GM12878 (cell line): ENCODE data around the gene MSMB. TPM values are rescaled to one million over a fixed set of nuclear protein-coding genes. Genes with fewer than 3 reads are reported as not detected.

Experiments
- ATAC-seq: fragments of 200-7000 bp; cut with Tn5 transposase; 3 replicates; pipeline ENCODE4 v1.9.1; 2020; ENCODE audit warnings: mild to moderate bottlenecking, moderate library complexity
- BruUV-seq: library from RNA; stranded (reverse); fragments of 400-500 nt; replicated peaks from 2 replicates; lab custom pipeline; 2021; lab: Mats Ljungman, UMichigan
- CTCF ChIA-PET: fragments of 300-600 bp; sonication (Branson Sonifier 250); formaldehyde crosslinking; extraction: SDS; loops from one replicate; lab custom pipeline; 2021; ENCODE audit warnings: inconsistent platforms; lab: Yijun Ruan, JAX
- POLR2A ChIA-PET: fragments of 350-600 bp; formaldehyde crosslinking; extraction: SDS; loops from one replicate; lab custom pipeline; 2021; ENCODE audit warnings: inconsistent platforms; lab: Charles Lee
- RAD21 ChIA-PET: fragments of 300-600 bp; sonication (Branson Sonifier 250); formaldehyde crosslinking; loops from one replicate; lab custom pipeline; 2023; ENCODE audit warnings: antibody characterized with exemption; ENCODE audit not compliant: unreplicated experiment; lab: Charles Lee
- SMC1A ChIA-PET: fragments of 300-600 bp; sonication (Branson Sonifier 250); formaldehyde crosslinking; loops from one replicate; lab custom pipeline; 2023; ENCODE audit not compliant: unreplicated experiment, uncharacterized antibody; lab: Charles Lee
- DNase-seq: peaks from one replicate; pipeline ENCODE4 v3.0.0-alpha.2; 2011; ENCODE audit warnings: low read depth, low spot score
- FAIRE-seq: peaks from 3 replicates; lab custom pipeline; 2011; peaks lifted over from hg19 to GRCh38; lab: Jason Lieb, UNC
- H2AFZ ChIP-seq: 2 replicates; pipeline ENCODE4 v1.6.0; 2011; ENCODE audit warnings: low read depth, low read length, control low read depth; ENCODE audit not compliant: control insufficient read depth
- H3K27ac ChIP-seq: 2 replicates; pipeline ENCODE4 v1.5.1; 2011; ENCODE audit warnings: control low read depth; ENCODE audit not compliant: control insufficient read depth, insufficient read depth
- H3K27me3 ChIP-seq, 2 experiments: replicated peaks in 1 of 2; 2 replicates each; pipeline versions ENCODE4 v1.6.0 to v1.6.1; 2011; ENCODE audit warnings: low read length in 1 of 2; ENCODE audit not compliant: control insufficient read depth in 2 of 2, insufficient read depth in 2 of 2
- H3K36me3 ChIP-seq, 2 experiments: 2 replicates each; pipeline ENCODE4 v1.5.1; 2011; ENCODE audit warnings: low read length in 1 of 2; ENCODE audit not compliant: control insufficient read depth in 2 of 2, insufficient read depth in 2 of 2
- H3K4me1 ChIP-seq: 2 replicates; pipeline ENCODE4 v1.6.1; 2011; ENCODE audit warnings: mild to moderate bottlenecking, low read length, moderate library complexity, mixed read lengths; ENCODE audit not compliant: control insufficient read depth, insufficient read depth
- H3K4me2 ChIP-seq: 2 replicates; pipeline ENCODE4 v1.6.0; 2011; ENCODE audit warnings: control low read depth; ENCODE audit not compliant: control insufficient read depth, insufficient read depth
- H3K4me3 ChIP-seq: fragments of 200-600 bp; sonication (generic); 2 replicates; pipeline ENCODE4 v1.5.1; 2016
- H3K79me2 ChIP-seq: 2 replicates; pipeline ENCODE4 v1.6.0; 2011; ENCODE audit warnings: low read length; ENCODE audit not compliant: control insufficient read depth, insufficient read depth
- H3K9ac ChIP-seq: 2 replicates; pipeline ENCODE4 v1.8.0; 2011; ENCODE audit warnings: low read length, control low read depth, mixed read lengths; ENCODE audit not compliant: control insufficient read depth, insufficient read depth
- H3K9me3 ChIP-seq: replicated peaks from 3 replicates; pipeline ENCODE4 v1.5.1; 2011; ENCODE audit warnings: mild to moderate bottlenecking, low read length; ENCODE audit not compliant: control insufficient read depth, insufficient read depth
- H4K20me1 ChIP-seq: 2 replicates; pipeline ENCODE4 v1.6.0; 2011; ENCODE audit not compliant: control insufficient read depth, insufficient read depth
- BRCA1 ChIP-seq: IDR thresholded peaks from 2 replicates; pipeline ENCODE4 v1.6.1; 2011; ENCODE audit warnings: low read depth, low read length, improper control_type of control experiment
- NFYA ChIP-seq: IDR thresholded peaks from 2 replicates; pipeline ENCODE4 v1.6.1; 2011; ENCODE audit warnings: low read depth, mild to moderate bottlenecking, low read length, improper control_type of control experiment, borderline replicate concordance
- NFYB ChIP-seq: IDR thresholded peaks from 2 replicates; pipeline ENCODE4 v1.6.1; 2011; ENCODE audit warnings: low read depth, mild to moderate bottlenecking, low read length, improper control_type of control experiment, moderate library complexity; ENCODE audit not compliant: insufficient read depth
- RELB ChIP-seq: fragments of 450-650 bp; IDR thresholded peaks from 2 replicates; pipeline ENCODE4 v1.6.1; 2017; ENCODE audit warnings: low read depth, mild to moderate bottlenecking, moderate library complexity
- SKIL ChIP-seq: fragments of 450-650 bp; IDR thresholded peaks from 2 replicates; pipeline ENCODE4 v1.6.1; 2017; ENCODE audit warnings: mild to moderate bottlenecking, low read depth, inconsistent platforms; ENCODE audit not compliant: poor library complexity, severe bottlenecking
- WGBS: methylation state at CpG from one replicate; pipeline ENCODE4 v1.1.6; 2016; ENCODE audit warnings: low lambda C conversion rate; ENCODE audit not compliant: insufficient replicate concordance, insufficient coverage; ENCODE audit errors: missing lambda C conversion rate; 5-methylcytosine and 5-hydroxymethylcytosine counted together
- in situ Hi-C: fragments of 300-500 bp; cut with MboI; formaldehyde crosslinking; loops from 9 replicates; pipeline ENCODE4 v1.14.3; 2018; ENCODE audit warnings: mixed read lengths
- intact Hi-C: fragments of 100-400 bp; cut with micrococcal nuclease; formaldehyde crosslinking; loops from one replicate; pipeline ENCODE4 v1.14.2; 2022; ENCODE audit not compliant: unreplicated experiment
- polyA plus RNA-seq, 11 experiments: library from polyadenylated mRNA; depleted of rRNA in 4 of 11; unstranded in 6 of 11; stranded (reverse) in 5 of 11; fragments of >200 nt; fragmentation: Nextera tagmentation in 4 of 11; fragmentation: Illumina TruSeq in 1 of 11; extraction: Ambion mirVana in 4 of 11; extraction: Trizol in 1 of 11; gene quantifications; 1 replicate in 1 of 11; 2 replicates in 10 of 11; pipeline versions ENCODE4 v1.2.1 to v1.2.3, GENCODE V29; 2011 to 2016; ENCODE audit warnings: inconsistent platforms in 2 of 11, missing spikeins in 2 of 11, low read depth in 1 of 11
- total RNA-seq, 4 experiments: library from RNA; depleted of rRNA in 3 of 4; stranded (reverse); fragments of >200 nt in 3 of 4; fragmentation: Illumina TruSeq in 1 of 4; extraction: Trizol in 1 of 4; gene quantifications; 2 replicates each; pipeline versions ENCODE4 v1.2.1 to v1.2.3, GENCODE V29; 2013 to 2021

MSMB gene
- total and polyA plus RNA-seq, 10 of the 15 experiments (the other 5 are each of a cell fraction or from before 2014, with no cell fraction given), result not detected

DNA sequence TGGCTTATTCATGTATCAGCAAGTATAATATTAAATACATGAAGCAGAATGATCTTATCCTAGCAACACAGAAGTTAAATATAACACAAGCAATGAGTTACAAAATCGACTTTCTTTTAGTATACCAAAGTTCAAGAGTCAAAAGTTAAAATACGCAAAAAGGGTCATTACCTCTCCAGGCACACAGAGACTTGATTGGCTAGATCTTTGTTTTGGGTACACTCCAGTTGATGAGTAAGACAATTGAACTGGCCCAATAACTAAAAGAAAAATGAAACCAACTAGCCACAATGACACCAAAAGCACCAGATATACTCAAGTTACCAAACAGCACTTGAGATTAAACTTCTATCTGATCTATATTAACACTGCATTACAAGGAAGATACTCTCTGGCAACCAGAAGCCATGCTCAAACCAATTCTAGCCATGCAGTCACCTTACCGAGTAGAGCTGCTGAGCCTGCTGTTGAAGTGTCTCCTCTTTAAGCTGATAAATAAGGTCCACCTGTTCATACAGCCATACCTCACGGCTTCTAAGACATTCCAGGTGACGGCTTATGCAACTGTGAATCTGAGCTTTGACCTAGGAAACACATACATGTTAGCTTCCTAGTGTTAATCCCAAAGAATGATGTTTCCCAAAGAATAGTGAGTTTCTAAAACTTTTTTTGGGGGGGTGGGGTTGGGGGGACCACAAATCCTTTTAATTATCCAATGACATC lies 31.2 kb downstream of the MSMB start:
- ChIA-PET POLR2A (no interaction called here), CTCF (interaction anchor here (1.0 to 6.7 kb wide), 3 partner anchors 9 to 552 kb away, joined by 3 to 60 read pairs (median 3); partner anchors contain the start of gene NCOA4), SMC1A (interaction anchor here (1.4 to 2.2 kb wide), 2 partner anchors 12 to 15 kb away, joined by 3 to 7 read pairs; no protein-coding TSS in a partner anchor), RAD21 (no interaction called here)
- BruUV-seq, result no TSS peak
- Histone ChIP-seq H3K4me2 (no peak overlapping the region), H3K4me1 (peaks cover 2% of the 10 kb centered on the region), H3K27me3 (no peaks in the 10 kb centered on the region), H3K79me2 (peaks cover 35% of the 10 kb centered on the region), H3K9ac (no peak overlapping the region), H4K20me1 (no peaks in the 10 kb centered on the region), H3K4me3 (no peak overlapping the region), H3K27ac (no peak overlapping the region), H2AFZ (no peak overlapping the region), H3K36me3 (peaks cover 10 to 38% of the 10 kb centered on the region in 2 experiments), H3K9me3 (no peaks in the 10 kb centered on the region)
- FAIRE-seq, result no peak
- in situ Hi-C loops (no loop called here), intact Hi-C loops (no loop called here)
- WGBS, result 99% methylated on average over 5 of the region's 5 CpGs
- no peak for TF ChIP-seq SKIL
- TF ChIP-seq NFYB, result 0 out of 2 replicates have a peak, but pooled peaks have one; percentile 16
- TF ChIP-seq BRCA1, result no peak
- no peak for TF ChIP-seq NFYA
- TF ChIP-seq RELB, result no peak
- DNase-seq, result no peak
- peak; percentile 36; the same call in 2 of the 3 replicates for ATAC-seq
